HG02870 (cell line): ENCODE data around the gene TM4SF5.

Experiments used
- ATAC-seq: cut with Tn5 transposase; IDR thresholded peaks from one replicate; pipeline ENCODE4 v1.9.1; 2021; ENCODE audit warnings: mild to moderate bottlenecking, moderate library complexity; ENCODE audit not compliant: unreplicated experiment

The TM4SF5 gene

DNA sequence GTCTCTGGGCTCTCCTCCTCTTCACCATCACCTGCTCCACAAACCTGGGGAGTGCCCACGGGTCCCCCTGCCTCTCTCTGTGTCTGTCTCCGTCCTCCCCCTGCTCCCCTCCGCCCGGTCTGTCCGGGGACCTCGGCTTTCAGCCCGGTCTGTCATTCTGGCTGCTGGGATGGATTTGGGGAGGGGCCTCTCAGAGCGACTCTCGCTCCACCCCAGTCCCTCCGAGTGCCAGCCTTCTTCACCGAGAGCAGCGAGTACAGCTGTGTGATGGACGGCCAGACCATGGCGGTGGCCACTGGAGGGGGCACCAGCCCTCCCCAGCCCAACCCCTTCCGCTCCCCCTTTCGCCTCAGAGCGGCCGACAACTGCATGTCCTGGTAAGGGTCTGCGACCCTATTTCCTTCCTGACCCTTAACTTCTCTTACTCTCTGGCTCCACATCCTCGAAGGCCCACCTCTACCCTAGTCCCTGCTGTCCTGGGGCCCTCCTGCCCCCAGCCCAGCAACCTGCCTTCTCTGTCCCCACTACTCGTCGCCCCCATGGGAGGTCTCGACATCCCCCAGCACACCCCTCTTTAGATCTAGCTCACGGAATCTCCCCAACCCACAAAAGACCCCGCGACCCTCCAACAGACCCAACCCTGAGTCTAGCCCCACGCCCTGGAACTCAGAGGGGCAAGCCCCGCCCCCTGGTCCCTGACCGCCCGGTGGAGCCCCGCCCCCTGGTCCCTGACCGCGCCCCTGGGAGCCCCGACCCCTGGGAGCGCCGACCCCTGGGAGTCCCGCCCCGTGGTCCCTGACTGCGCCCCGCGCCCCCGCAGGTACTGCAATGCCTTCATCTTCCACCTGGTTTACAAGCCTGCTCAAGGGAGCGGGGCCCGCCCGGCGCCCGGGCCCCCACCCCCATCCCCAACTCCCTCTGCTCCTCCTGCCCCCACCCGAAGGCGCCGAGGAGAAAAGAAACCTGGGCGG is 26.4 kb upstream of the TM4SF5 start:
- ATAC-seq = no peak

DNA sequence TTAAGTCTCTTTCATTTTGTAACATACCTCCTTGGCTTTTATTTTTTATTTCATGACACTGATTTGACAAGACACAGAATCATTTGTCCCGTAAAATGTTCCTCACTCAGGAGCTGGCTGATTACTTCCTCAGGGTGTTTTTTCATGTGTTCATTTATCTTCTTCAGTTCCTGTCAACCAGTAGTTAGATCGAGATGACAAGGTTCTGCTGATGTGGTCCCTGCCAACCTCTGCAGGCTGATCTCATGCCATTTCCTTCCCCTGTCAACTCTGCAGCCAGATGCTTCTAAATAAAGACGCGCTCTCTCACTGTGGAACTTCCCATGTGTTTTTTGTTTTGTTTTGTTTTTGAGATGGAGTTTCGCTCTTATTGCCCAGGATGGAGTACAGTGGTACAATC is 23.8 kb upstream of the TM4SF5 start:
- ATAC-seq = no peak

DNA sequence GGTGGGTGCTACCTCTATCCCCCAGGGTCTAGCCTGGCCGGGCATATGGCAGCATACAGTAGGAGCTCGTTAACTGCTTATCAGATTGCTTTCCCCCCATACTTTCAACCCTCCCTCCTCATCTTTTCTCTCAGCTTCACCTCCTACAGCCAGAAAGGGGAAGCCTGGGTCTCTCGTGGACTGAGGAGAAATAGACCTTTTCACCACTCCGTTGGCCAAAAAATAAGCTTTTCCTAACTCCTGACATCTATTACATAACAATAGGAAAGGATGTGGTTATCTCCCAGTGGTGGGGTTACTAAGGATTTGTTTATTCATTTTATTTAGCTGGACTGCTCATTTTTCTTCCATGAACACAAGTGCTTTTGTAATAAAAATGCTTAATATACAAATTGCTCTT is 23.0 kb upstream of the TM4SF5 start:
- no peak for ATAC-seq

DNA sequence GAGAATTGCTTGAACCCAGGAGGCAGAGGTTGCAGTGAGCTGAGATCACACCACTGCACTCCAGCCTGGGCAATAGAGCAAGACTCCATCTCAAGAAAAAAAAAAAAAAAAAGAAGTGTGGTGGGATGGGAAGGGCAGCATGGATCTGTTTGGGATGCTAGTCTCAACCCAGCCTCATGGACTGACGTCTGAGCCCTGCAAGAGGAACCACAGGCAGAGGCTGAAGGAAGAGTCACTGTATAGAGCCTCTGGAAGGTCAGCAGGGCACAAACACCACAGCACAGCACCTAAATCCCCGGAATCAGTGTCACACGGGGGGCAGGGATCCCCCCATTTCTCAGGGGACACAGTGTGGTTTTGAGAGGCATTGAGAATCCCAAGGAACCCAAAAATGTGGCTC is 21.1 kb upstream of the TM4SF5 start:
- ATAC-seq = no peak

DNA sequence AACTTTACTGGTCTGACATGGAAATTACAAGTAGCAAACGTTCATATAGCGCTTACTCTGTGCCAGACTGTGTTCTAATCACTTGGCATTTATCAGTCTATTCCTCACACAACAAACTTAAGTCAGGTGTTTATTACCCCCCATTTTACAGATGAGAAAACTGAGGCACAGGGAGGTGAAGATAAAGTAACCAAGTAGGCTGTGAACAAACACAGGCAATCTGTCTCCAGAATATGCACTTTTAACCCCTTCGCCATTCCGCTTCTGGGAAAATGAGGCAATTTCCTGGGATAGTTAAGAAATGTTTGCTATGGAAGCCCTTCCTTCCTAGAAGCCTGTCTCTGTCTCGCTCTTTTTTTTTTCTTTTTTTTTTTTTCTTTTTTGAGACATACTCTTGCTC is 19.8 kb upstream of the TM4SF5 start:
- ATAC-seq = no peak

DNA sequence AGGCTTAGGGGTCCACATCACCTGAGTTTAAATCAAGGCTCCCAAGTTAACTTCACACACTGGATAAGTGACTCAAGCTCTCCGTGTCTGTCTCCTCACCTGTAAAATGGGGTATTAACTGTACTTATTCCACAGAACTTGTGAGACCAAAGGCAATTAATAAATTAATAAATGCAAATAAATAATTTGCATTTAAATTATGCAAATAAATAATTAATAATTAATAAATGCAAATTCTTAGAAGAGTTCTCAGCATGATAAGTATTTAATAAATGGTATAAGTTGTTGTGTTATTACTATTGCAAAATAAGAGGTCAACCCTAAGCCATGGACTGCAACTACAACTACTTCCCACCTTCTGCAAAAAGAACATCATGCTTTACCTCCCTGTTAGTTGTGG is 18.3 kb upstream of the TM4SF5 start:
- no peak for ATAC-seq

DNA sequence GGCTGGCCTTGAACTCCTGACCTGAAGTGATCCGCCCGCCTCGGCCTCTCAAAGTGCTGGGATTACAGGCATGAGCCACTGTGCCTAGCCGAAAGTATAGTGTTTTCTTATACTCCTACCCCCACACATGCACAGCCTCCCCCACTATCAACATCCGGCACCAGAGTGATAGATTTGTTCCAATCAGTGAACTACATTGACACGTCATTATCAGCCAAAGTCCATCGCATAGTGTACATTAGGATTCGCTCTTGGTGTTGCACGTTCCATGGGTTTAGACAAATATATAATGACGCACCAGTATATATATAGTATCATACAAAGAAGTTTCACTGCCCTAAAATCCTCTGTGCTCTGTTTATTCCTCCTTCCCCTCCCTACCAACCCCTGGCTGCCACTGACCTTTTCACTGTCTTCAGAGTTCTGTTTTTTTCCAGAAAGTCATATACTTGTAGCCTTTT is 11.9 kb upstream of the TM4SF5 start:
- ATAC-seq = no peak

DNA sequence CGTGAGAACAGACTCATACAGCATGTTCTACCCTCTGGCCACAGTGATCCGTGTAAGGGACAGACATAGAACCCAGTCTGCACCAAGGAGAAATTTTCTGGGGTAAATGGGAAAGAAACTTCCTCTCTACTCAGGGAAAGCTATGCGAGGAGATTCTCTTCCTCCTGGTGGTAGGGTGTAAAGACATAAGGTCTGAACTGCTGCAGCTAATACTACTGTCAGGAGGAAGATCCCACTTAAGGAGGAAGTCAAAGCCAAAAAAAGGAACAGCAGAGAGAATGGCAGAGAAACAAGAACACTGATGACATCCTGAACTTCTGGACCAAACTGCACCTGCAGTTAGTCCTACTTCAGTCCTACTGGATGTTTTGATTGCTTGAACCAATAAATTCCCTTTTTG is 7.1 kb upstream of the TM4SF5 start:
- no peak for ATAC-seq

DNA sequence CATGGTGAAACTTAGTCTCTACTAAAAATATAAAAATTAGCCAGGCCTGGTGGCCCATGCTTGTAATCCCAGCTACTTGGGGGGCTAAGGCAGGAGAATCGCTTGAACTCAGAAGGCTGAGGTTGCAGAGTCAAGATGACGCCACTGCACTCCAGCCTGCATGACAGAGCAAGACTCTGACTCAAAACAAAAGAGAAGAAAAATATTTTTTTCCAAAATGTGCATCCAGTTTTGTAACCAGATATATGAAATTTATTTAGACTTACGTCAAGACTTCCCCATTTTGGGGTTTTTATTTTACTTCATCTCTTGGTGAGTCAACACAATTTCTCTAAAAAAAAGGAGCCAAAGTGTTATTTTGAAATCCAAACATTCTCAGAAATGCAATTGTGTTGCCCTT is 5.5 kb upstream of the TM4SF5 start:
- ATAC-seq = no peak

DNA sequence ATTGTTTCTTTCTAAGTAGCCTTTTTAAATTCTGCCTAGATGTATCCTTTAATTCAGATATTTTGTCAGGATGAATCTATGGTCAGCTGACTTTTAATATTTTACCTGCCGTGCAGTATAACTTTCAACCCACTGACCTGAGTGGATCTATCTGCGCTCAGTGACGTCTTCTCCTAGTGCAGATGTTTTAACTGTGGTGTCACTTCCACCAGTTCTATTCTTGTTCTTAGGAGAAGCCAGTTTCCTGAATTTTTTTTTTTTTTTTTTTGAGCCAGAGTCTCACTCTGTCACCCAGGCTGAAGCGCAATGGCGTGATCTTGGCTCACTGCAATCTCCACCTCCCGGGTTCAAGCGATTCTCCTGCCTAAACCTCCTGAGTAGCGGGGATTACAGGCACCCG is 5.0 kb upstream of the TM4SF5 start:
- no peak for ATAC-seq

DNA sequence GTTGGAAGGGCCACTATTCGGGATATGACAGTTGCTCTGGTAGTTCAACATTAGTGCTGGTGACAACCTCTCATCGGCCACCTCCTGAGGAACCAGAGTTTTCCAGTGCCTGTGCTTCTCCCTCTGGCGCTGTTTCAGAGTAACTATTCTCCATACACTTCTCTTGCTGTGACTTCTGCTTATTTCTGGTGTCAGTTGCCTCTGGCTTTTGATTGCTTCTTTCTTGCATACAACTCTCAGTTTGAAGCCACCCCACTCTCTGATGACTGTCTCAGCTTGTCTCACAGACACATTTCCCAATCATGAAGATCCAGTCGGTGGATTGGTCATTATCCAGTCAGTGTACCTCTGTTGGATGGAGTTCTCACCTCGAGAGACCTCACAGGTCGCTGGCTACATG is 3.4 kb upstream of the TM4SF5 start:
- ATAC-seq = no peak

DNA sequence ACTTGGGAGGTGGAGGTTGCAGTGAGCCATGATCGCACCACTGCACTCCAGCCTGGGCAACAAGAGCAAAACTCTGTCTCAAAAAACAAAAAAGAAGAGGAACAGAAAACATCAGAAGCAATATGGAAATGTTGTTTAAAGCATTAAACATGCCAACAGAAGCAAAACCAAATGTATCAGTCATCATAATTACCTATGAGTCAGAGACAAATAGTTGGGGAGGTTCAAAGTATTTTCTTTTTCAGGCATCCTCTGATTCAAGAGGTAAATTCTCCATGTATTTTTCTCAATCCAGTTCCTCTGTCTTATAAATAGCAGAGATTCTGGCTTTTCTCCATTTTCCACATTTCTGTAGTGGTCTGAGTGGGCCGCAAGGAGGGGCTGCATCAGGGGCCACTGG is 2.1 kb upstream of the TM4SF5 start:
- ATAC-seq = no peak

DNA sequence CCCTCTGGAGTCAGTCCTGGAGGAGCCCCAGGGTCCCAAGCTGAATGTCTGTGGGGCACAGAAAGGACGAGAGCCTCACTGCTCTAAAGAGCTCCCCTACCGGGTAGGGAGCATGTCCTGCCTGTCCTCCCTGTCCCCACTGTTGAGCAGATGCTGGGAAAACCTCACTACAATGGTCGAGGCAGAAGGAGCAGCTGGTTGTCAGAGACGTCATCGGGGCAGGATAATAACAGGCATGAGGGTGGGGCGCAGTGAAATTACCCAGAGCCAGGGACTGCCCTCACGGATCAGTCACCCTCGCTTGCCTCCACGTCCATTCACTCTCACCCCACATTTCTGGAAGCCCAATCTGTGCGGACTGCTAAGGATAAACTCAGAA is 538 bp downstream of the TM4SF5 start:
- no peak for ATAC-seq

DNA sequence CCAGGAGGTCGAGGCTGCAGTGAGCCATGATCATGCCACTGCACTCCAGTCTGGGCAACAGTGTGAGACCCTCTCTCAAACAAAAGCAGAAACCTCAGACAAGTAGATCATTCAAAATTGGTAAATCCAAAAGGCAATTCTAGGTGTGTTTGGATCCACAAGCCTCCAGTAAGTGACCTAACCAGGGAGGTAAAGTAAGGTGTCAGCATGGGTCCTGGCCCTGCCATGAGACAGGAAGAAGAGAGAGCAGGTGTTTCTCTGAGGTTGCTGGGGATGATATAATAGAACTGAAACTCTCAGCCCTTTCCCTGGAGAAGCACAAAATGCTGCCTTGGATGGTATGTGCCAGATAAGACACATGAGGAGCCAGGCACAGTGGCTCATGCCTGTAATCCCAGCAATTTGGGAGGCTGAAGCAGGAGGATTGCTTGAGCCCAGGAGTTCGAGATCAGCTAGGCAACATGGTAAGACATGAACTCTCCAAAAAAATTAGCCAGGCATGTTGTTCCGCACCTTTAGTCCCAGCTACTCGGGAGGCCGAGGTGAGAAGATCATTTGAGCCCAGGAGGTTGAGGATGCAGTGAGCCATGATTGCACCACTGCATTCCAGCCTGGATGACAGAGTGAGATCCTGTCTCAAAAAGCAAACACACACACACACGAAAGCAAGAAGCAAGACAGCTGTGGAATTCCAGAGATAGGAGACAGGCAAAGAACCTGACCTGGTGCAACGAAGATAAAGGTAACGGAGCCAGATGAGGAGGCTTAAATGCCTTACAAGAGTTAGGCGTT is 6.5 kb downstream of the TM4SF5 start:
- ATAC-seq = no peak

DNA sequence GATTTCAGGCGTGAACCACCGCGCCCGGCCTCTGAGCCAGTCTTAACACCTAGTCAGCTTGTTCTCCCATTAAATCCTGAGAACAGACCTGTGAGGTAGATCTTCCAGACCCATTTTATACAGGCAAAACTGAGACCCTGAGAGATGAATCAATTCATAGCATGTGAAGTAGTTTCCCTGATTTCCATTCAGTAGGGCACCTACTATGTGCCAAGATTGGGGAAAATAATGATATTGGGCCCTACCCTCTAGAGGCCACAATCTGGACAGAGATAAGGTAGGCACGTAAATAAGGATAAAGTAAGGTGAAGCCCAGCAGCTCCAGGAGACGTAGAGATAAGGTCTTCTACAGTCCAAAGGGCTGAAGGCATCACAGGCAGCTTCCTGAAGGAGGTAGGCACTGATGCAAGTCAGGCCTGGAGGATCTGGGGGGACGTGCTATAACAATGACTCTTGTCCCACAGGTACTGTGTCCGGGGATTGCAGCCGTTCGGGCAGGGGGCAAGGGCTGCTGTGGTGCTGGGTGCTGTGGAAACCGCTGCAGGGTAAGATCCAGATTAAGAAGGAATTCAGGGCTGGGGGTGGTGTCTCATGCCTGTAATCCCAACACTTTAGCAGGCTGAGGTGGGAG is 8.8 kb downstream of the TM4SF5 start:
- ATAC-seq = no peak

DNA sequence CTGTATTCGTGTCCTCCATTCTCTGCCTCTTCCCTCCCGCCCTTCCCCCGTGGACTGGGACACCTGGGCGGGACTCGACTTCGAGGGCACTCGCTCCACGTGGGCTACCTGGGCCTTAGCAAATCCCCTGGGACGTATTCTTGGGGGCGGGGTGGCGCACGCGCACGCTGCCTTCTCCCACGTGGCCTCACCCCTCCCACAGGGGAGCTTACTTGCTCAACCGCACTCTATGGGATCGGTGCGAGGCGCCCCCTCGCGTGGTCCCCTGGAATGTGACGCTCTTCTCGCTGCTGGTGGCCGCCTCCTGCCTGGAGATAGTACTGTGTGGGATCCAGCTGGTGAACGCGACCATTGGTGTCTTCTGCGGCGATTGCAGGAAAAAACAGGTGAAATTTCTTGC is 11.0 kb downstream of the TM4SF5 start:
- no peak for ATAC-seq

DNA sequence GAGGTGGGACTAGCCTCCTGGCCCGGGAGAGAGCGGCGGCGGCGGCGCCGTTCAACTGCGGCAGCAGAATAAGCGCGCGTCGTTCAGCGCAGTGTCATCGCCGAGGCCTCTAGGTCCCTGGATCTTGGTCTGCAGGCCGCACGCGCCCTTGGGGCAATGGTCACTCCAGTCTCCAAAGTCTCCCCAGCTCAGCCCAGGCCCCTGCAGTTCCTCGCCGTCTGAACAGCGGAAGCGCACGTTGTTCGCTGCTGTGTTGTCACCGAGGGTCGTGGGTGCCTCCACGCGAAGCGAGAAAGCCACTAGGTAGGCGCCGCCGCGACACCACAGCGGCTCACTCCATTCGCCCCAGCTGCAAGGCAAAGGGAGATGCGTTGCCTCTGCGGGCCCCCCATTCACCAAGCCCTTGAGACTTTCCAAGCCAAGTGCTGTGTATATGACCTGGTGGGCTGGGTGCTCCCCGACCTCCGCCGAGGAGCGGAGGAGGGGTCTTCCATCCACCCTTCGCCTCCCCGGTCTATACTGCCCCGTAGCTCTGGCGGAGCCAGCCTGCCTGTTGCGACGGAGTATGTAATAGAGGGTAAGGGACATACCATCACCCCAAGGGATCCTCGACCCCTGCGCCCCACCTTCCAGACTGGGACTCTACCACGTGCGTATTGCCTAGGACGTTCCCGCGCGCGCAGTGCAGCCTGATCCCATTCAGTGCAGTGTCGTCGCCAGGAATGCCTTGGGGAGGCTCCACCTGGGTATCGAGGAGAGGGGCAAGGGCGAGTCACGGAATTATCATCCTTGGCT is 13.8 kb downstream of the TM4SF5 start:
- no peak for ATAC-seq

DNA sequence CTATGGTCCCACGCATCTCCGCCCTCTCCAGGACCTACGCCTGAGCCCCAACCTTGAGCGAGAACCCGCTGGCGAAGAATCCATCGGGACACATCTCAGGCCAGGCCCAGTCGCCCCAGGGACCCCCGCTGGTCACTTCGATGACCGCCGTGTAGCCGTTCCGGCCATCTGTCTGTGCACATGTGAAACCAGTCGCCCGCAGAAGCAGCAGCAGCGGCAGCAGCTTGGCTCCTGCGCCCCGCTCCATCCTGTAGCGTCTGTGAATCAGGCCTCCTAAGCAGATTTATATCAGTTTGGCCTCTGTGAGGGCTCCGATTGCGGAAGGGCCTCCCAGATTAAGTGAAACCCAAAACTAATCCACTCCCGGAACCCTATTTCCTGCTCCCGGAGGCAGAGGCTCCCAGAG is 14.4 kb downstream of the TM4SF5 start, which contains the start of gene VMO1:
TSS of gene VMO1 (minus strand) at position 259 of the 406 bp plus-strand sequence. CDS start at position 247, 12 bp downstream.
- no peak for ATAC-seq

DNA sequence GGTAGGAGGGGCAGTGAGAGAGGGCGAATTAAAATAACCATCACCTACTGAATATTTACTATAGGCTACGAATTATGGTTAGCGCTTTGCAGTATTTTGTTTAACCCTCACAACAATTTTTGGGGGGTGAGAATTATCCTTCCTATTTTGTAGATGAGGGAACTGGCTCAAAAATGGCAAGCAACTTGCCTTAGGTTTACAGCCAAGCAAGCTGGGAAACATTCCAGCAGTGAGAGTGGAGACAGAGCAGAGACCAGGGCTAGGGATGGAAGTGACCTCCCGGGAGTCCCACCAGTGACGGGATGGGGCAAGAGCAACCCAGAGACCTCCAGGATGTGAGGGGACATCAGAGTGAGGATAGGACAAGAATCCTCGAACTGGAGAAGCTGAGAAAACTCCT is 14.8 kb downstream of the TM4SF5 start:
- no peak for ATAC-seq

DNA sequence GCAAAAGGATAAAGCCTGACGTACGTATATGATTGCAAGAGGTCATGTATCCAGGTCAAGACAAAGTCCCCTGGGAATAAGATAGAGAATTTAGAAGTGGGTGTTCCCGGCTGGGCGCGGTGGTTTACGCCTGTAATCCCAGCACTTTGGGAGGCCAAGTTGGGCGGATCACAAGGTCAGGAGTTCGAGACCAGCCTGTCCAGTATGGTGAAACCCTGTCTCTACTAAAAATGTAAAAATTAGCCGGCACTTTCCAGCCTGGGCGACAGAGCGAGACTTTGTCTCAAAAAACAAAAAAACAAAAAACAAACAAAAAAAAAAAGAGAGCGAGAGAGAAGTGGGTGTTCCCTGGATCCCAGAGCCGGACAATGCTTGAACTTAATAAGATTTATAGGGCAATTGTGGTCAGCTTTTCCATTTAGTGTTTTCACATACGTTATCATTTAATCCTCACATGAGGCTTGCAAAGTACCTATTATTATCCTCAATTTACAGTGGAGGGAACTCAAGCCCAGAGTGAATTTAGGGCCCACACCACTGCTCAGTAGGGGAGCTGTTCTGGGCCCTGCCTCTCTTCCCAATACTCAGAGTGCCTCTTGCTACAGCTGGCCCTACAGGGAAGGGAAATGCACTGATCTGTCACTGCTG is 16.6 kb downstream of the TM4SF5 start:
- no peak for ATAC-seq
